GM23338 (cell line): ENCODE results near the gene HDC. TPM values are rescaled to one million over a fixed set of nuclear protein-coding genes. Genes with fewer than 3 reads are reported as not detected.

Source experiments
- ATAC-seq: fragments of 200-7000 bp; cut with Tn5 transposase; 3 replicates; pipeline ENCODE4 v1.9.1; 2020
- DNase-seq: peaks from one replicate; pipeline ENCODE4 v3.0.0-alpha.2; 2015; ENCODE audit warnings: low spot score
- H2AFZ ChIP-seq: fragments of 200-600 bp; sonication (generic); 2 replicates; pipeline ENCODE4 v1.8.0; 2016; ENCODE audit warnings: antibody characterized with exemption, mild to moderate bottlenecking, moderate library complexity
- H3F3A ChIP-seq: fragments of 200-600 bp; sonication (generic); replicated peaks from 2 replicates; pipeline ENCODE4 v1.8.0; 2017; ENCODE audit warnings: antibody characterized with exemption, mixed run types, low read depth
- H3K27ac ChIP-seq: fragments of 200-600 bp; sonication (generic); 2 replicates; pipeline ENCODE4 v1.6.1; 2016; ENCODE audit warnings: low read depth
- H3K27me3 ChIP-seq: fragments of 200-600 bp; sonication (generic); 2 replicates; pipeline ENCODE4 v1.8.0; 2016; ENCODE audit warnings: mild to moderate bottlenecking, mixed run types, moderate library complexity; ENCODE audit not compliant: insufficient read depth
- H3K36me3 ChIP-seq: fragments of 200-600 bp; sonication (generic); 2 replicates; pipeline ENCODE4 v1.8.0; 2016; ENCODE audit warnings: mild to moderate bottlenecking; ENCODE audit not compliant: insufficient read depth
- H3K4me1 ChIP-seq: fragments of 200-600 bp; sonication (generic); 2 replicates; pipeline ENCODE4 v1.8.0; 2016; ENCODE audit warnings: mild to moderate bottlenecking, moderate library complexity; ENCODE audit not compliant: insufficient read depth
- H3K4me2 ChIP-seq: fragments of 200-600 bp; sonication (generic); 2 replicates; pipeline ENCODE4 v1.7.1; 2017; ENCODE audit warnings: mixed run types
- H3K4me3 ChIP-seq: fragments of 200-600 bp; sonication (generic); 2 replicates; pipeline ENCODE4 v1.6.1; 2016; ENCODE audit warnings: mixed run types
- H3K79me2 ChIP-seq: fragments of 200-600 bp; sonication (generic); replicated peaks from 2 replicates; pipeline ENCODE4 v1.8.0; 2017; ENCODE audit warnings: mild to moderate bottlenecking; ENCODE audit not compliant: insufficient read depth
- H3K9me2 ChIP-seq: fragments of 200-600 bp; sonication (generic); 2 replicates; pipeline ENCODE4 v1.8.0; 2017; ENCODE audit not compliant: insufficient read depth
- H4K20me1 ChIP-seq: fragments of 200-600 bp; sonication (generic); replicated peaks from 2 replicates; pipeline ENCODE4 v1.8.0; 2017; ENCODE audit warnings: mild to moderate bottlenecking; ENCODE audit not compliant: insufficient read depth
- H3K27ac Mint-ChIP-seq: 2 replicates; pipeline ENCODE4 v1.8.0; 2020; ENCODE audit warnings: inconsistent platforms, mild to moderate bottlenecking, moderate library complexity, mixed read lengths
- H3K27me3 Mint-ChIP-seq: 3 replicates; pipeline ENCODE4 v1.8.0; 2022; ENCODE audit warnings: low read depth, mild to moderate bottlenecking, moderate library complexity, mixed read lengths, inconsistent platforms; ENCODE audit not compliant: insufficient read depth, poor library complexity
- H3K36me3 Mint-ChIP-seq: 3 replicates; pipeline ENCODE4 v1.8.0; 2021; ENCODE audit warnings: low read depth, mild to moderate bottlenecking, inconsistent platforms, moderate library complexity, mixed read lengths
- H3K4me1 Mint-ChIP-seq: 3 replicates; pipeline ENCODE4 v1.8.0; 2020; ENCODE audit warnings: mild to moderate bottlenecking, inconsistent platforms, mixed read lengths
- H3K4me3 Mint-ChIP-seq: 3 replicates; pipeline ENCODE4 v1.8.0; 2021; ENCODE audit warnings: moderate library complexity, mild to moderate bottlenecking, inconsistent platforms, mixed read lengths
- H3K9me3 Mint-ChIP-seq: 3 replicates; pipeline ENCODE4 v1.8.0; 2020; ENCODE audit warnings: moderate library complexity, mild to moderate bottlenecking, inconsistent platforms, mixed read lengths
- CREB1 ChIP-seq: fragments of 250-450 bp; sonication (Bioruptor Pico); IDR thresholded peaks from 2 replicates; pipeline ENCODE4 v1.5.0; 2020; ENCODE audit warnings: low read depth, mild to moderate bottlenecking, moderate library complexity
- CTCF ChIP-seq, 2 experiments: fragments of 200-600 bp in 1 of 2; sonication (generic) in 1 of 2; conservative IDR thresholded peaks; 2 replicates each; pipeline versions ENCODE4 v1.5.1 to v1.6.1; 2016 to 2017; ENCODE audit warnings: antibody characterized with exemption in 2 of 2, low read depth in 2 of 2, mild to moderate bottlenecking in 2 of 2, moderate library complexity in 1 of 2
- EZH2 ChIP-seq: fragments of 200-600 bp; sonication (generic); IDR thresholded peaks from one replicate; pipeline ENCODE4 v1.8.0; 2017; ENCODE audit warnings: antibody characterized with exemption, mild to moderate bottlenecking, low read depth; ENCODE audit not compliant: unreplicated experiment
- EZH2phosphoT487 ChIP-seq: fragments of 200-600 bp; sonication (generic); IDR thresholded peaks from one replicate; pipeline ENCODE4 v1.8.1; 2018; ENCODE audit warnings: antibody characterized with exemption; ENCODE audit not compliant: unreplicated experiment
- JUNB ChIP-seq: IDR thresholded peaks from one replicate; pipeline ENCODE4 v1.6.1; 2016; ENCODE audit warnings: antibody characterized with exemption; ENCODE audit not compliant: unreplicated experiment
- NANOG ChIP-seq: IDR thresholded peaks from 2 replicates; pipeline ENCODE4 v1.6.1; 2016; ENCODE audit warnings: antibody characterized with exemption, borderline replicate concordance
- POLR2AphosphoS5 ChIP-seq: IDR thresholded peaks from 2 replicates; pipeline ENCODE4 v1.6.1; 2016; ENCODE audit warnings: antibody characterized with exemption, low read depth
- STAT1 ChIP-seq: IDR thresholded peaks from one replicate; pipeline ENCODE4 v1.6.1; 2016; ENCODE audit warnings: antibody characterized with exemption; ENCODE audit not compliant: unreplicated experiment
- ZNF331 ChIP-seq: fragments of 250-450 bp; sonication (Bioruptor Pico); IDR thresholded peaks from 2 replicates; pipeline ENCODE4 v1.5.0; 2020; ENCODE audit warnings: low read depth, mild to moderate bottlenecking, moderate library complexity
- polyA plus RNA-seq: library from polyadenylated mRNA; unstranded; fragments of >200 nt; fragmentation: Nextera tagmentation; extraction: Ambion mirVana; gene quantifications from 2 replicates; pipeline ENCODE4 v1.2.1, GENCODE V29; 2016
- total RNA-seq: library from RNA; depleted of rRNA; stranded (reverse); fragments of >200 nt; shearing (Covaris generic); gene quantifications from 2 replicates; pipeline ENCODE4 v1.2.3, GENCODE V29; 2014
- TF ChIP-seq, protein P1 (sequence below): IDR thresholded peaks from one replicate; pipeline ENCODE4 v1.6.1; 2018; ENCODE audit warnings: antibody characterized with exemption; ENCODE audit not compliant: unreplicated experiment
- TF ChIP-seq, protein P2 (sequence below): IDR thresholded peaks from 2 replicates; pipeline ENCODE4 v1.6.1; 2016; ENCODE audit warnings: antibody characterized with exemption

Gene HDC
- total and polyA plus RNA-seq, 2 experiments from 2014 or later, result not detected

- ATAC-seq (no peak), DNase-seq (no peak)
- no peaks in the 10 kb centered on the region for H3F3A ChIP-seq
- H3K27ac Mint-ChIP-seq, result no peak overlapping the region
- H3K4me1 ChIP-seq, result no peaks in the 10 kb centered on the region
- H3K4me1 Mint-ChIP-seq, result peaks cover 5% of the 10 kb centered on the region; the same call in 1 of the 3 replicates
- no peaks in the 10 kb centered on the region for H3K9me2 ChIP-seq
- H3K27me3 Mint-ChIP-seq, result no peaks in the 10 kb centered on the region
- H3K4me2 ChIP-seq, result no peak overlapping the region
- no peaks in the 10 kb centered on the region for H3K36me3 Mint-ChIP-seq
- H3K36me3 ChIP-seq, result no peaks in the 10 kb centered on the region
- no peaks in the 10 kb centered on the region for H3K79me2 ChIP-seq
- H4K20me1 ChIP-seq, result no peaks in the 10 kb centered on the region; the same call in 1 of the 2 replicates
- TF ChIP-seq EZH2 (no peak), CREB1 (CRISPR knock-in tag) (no peak), JUNB (no peak), NANOG (no peak), POLR2AphosphoS5 (no peak), ZNF331 (CRISPR knock-in tag) (no peak), CTCF (conservative IDR thresholded peaks at IDR 0.05; ENCODE audit: low read depth in 2 of 2) (no peak)
- TF ChIP-seq, protein P1, sequence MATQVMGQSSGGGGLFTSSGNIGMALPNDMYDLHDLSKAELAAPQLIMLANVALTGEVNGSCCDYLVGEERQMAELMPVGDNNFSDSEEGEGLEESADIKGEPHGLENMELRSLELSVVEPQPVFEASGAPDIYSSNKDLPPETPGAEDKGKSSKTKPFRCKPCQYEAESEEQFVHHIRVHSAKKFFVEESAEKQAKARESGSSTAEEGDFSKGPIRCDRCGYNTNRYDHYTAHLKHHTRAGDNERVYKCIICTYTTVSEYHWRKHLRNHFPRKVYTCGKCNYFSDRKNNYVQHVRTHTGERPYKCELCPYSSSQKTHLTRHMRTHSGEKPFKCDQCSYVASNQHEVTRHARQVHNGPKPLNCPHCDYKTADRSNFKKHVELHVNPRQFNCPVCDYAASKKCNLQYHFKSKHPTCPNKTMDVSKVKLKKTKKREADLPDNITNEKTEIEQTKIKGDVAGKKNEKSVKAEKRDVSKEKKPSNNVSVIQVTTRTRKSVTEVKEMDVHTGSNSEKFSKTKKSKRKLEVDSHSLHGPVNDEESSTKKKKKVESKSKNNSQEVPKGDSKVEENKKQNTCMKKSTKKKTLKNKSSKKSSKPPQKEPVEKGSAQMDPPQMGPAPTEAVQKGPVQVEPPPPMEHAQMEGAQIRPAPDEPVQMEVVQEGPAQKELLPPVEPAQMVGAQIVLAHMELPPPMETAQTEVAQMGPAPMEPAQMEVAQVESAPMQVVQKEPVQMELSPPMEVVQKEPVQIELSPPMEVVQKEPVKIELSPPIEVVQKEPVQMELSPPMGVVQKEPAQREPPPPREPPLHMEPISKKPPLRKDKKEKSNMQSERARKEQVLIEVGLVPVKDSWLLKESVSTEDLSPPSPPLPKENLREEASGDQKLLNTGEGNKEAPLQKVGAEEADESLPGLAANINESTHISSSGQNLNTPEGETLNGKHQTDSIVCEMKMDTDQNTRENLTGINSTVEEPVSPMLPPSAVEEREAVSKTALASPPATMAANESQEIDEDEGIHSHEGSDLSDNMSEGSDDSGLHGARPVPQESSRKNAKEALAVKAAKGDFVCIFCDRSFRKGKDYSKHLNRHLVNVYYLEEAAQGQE, result no peak
- no peak overlapping the region for H2AFZ ChIP-seq
- H3K4me3 ChIP-seq, result no peak overlapping the region
- no peak overlapping the region for H3K4me3 Mint-ChIP-seq
- no peak overlapping the region for H3K27ac ChIP-seq
- H3K9me3 Mint-ChIP-seq, result no peaks in the 10 kb centered on the region
- H3K27me3 ChIP-seq, result no peaks in the 10 kb centered on the region
Observed at GRCh38 chr15:50233192-50233736, 32.3 kb downstream of the HDC start.

DNA sequence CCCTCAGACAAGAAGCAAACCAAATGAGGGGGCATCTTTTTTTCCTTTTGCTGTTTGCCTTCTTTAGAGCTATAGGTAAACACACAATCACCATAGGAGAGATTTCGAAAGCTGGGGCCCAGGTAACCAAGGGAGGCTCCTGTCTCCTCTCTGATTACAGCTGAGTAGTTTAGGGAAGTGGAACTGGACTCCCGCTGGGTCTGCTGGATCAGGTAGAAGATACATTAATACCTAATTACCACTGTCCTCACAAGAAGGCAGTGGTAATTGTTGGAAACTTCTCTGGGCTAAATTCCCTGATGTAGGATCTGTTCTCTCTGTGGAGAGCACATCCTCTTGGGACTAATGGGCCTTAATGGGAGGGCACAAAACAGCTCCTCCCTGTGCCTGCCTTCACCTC, 32.7 kb downstream of the HDC start:
- Mint-ChIP-seq H3K27ac (no peak overlapping the region), H3K4me1 (peaks cover 5% of the 10 kb centered on the region; the same call in 1 of the 3 replicates), H3K36me3 (no peaks in the 10 kb centered on the region), H3K9me3 (no peaks in the 10 kb centered on the region), H3K27me3 (no peaks in the 10 kb centered on the region), H3K4me3 (no peak overlapping the region)
- DNase-seq, result no peak
- Histone ChIP-seq H4K20me1 (no peaks in the 10 kb centered on the region; the same call in 1 of the 2 replicates), H3K4me1 (no peaks in the 10 kb centered on the region), H3K9me2 (no peaks in the 10 kb centered on the region), H3K27ac (no peak overlapping the region), H3K4me3 (no peak overlapping the region), H3F3A (no peaks in the 10 kb centered on the region), H3K36me3 (no peaks in the 10 kb centered on the region), H3K79me2 (no peaks in the 10 kb centered on the region), H3K27me3 (no peaks in the 10 kb centered on the region), H3K4me2 (no peak overlapping the region), H2AFZ (no peak overlapping the region)
- ATAC-seq, result no peak
- TF ChIP-seq, protein P2, sequence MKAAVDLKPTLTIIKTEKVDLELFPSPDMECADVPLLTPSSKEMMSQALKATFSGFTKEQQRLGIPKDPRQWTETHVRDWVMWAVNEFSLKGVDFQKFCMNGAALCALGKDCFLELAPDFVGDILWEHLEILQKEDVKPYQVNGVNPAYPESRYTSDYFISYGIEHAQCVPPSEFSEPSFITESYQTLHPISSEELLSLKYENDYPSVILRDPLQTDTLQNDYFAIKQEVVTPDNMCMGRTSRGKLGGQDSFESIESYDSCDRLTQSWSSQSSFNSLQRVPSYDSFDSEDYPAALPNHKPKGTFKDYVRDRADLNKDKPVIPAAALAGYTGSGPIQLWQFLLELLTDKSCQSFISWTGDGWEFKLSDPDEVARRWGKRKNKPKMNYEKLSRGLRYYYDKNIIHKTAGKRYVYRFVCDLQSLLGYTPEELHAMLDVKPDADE, result no peak
- TF ChIP-seq JUNB (no peak), POLR2AphosphoS5 (no peak), EZH2phosphoT487 (no peak), NANOG (no peak), STAT1 (no peak), CTCF (conservative IDR thresholded peaks at IDR 0.05; ENCODE audit: low read depth in 2 of 2) (no peak)
- TF ChIP-seq, protein P1, result no peak
